ENCODE measurements around the gene ZNF12. TPM values are rescaled to one million over a fixed set of nuclear protein-coding genes. Genes with fewer than 3 reads are reported as not detected.
A peak's percentile ranks its signal among the peaks of the same experiment; 100 is the strongest.
"Not testable (repeated sequence)": the region's sequence is repeated elsewhere in the genome, so short reads cannot be mapped to it uniquely, and the experiment has no call there.

The ZNF12 gene
- total RNA-seq, 2 experiments from 2014 or later = 15.4 to 25.3 TPM

DNA sequence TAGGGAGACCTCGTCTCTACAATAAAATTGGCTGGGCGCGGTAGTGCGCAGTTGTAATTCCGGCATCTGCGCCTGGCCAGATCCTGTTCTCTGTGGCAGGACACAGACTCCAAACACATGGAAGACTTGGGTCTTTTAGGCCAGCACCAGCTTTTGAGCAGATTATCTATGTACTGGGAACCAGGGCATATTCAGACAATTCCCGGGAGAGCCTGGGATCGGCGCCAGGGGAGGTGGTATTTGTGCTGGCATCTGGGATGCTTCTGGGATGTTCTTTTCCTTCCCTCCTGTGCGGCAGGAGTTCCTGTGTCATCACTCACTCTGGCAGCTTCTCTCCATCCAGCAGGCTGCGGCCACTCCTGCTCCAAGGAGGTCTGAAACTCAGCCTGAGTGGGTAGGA is 31.7 kb upstream of the ZNF12 start:
- H3K4me1 ChIP-seq (ENCODE audit: insufficient read depth, low read length, poor library complexity, severe bottlenecking); H3K9me2 ChIP-seq (ENCODE audit: insufficient read depth, low read length); CTCF ChIA-PET (ENCODE audit: unreplicated experiment); H3K79me2 ChIP-seq (ENCODE audit: insufficient read depth, low read depth, low read length); DNase-seq (ENCODE audit: low spot score); H4K20me1 ChIP-seq (ENCODE audit: insufficient read depth, low read length); H3K9me3 ChIP-seq (ENCODE audit: low read length); intact Hi-C loops (cut with micrococcal nuclease; ENCODE audit: unreplicated experiment); H2AFZ ChIP-seq (ENCODE audit: low read length); BruUV-seq (replicated peaks); H3K27ac ChIP-seq (ENCODE audit: low read depth, low read length, poor library complexity, severe bottlenecking); H3K4me3 ChIP-seq (ENCODE audit: low read depth, low read length, poor library complexity, severe bottlenecking); H3K4me2 ChIP-seq (ENCODE audit: low read length): not testable (repeated sequence)
- H3K36me3 ChIP-seq (ENCODE audit: insufficient read depth, low read length) = peaks cover 68% of the 10 kb centered on the region
- POLR2A ChIA-PET = interaction anchor here (0.8 kb wide), 1 partner anchor 65 kb away, joined by 5 read pairs; no protein-coding TSS in a partner anchor

DNA sequence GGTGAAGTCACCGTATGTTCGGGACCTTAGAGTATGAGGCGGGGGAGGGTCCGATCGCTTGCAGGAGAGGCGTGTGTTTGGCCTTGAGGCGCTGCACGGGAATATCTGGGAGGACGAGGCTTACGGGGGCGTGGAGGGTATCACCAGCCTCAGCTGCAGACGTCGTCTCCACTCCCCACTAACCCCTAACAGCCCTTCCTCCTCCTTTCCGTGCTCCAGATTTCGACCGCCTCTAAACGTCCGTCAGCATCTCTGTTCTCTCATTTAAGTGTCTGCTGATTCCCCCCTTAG is 23.5 kb upstream of the ZNF12 start:
- H3K4me2 ChIP-seq (ENCODE audit: low read length) = peak overlapping the region; percentile 89
- DNase-seq (ENCODE audit: low spot score) = no peak
- peaks cover 17% of the 10 kb centered on the region for H3K79me2 ChIP-seq (ENCODE audit: insufficient read depth, low read depth, low read length)
- POLR2A ChIA-PET = no interaction called here
- peaks cover 31% of the 10 kb centered on the region for H3K36me3 ChIP-seq (ENCODE audit: insufficient read depth, low read length)
- H3K4me1 ChIP-seq (ENCODE audit: insufficient read depth, low read length, poor library complexity, severe bottlenecking) = peaks cover 20% of the 10 kb centered on the region
- no TSS peak for BruUV-seq (replicated peaks)
- no peak overlapping the region for H3K27ac ChIP-seq (ENCODE audit: low read depth, low read length, poor library complexity, severe bottlenecking)
- H3K9me2 ChIP-seq (ENCODE audit: insufficient read depth, low read length) = no peaks in the 10 kb centered on the region
- TF ChIP-seq, protein P1, sequence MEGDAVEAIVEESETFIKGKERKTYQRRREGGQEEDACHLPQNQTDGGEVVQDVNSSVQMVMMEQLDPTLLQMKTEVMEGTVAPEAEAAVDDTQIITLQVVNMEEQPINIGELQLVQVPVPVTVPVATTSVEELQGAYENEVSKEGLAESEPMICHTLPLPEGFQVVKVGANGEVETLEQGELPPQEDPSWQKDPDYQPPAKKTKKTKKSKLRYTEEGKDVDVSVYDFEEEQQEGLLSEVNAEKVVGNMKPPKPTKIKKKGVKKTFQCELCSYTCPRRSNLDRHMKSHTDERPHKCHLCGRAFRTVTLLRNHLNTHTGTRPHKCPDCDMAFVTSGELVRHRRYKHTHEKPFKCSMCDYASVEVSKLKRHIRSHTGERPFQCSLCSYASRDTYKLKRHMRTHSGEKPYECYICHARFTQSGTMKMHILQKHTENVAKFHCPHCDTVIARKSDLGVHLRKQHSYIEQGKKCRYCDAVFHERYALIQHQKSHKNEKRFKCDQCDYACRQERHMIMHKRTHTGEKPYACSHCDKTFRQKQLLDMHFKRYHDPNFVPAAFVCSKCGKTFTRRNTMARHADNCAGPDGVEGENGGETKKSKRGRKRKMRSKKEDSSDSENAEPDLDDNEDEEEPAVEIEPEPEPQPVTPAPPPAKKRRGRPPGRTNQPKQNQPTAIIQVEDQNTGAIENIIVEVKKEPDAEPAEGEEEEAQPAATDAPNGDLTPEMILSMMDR (conservative IDR thresholded peaks at IDR 0.05; ENCODE audit: low read length) = no peak
- no peak for TF ChIP-seq EZH2phosphoT487 (IDR thresholded peaks at IDR 0.05; ENCODE audit: borderline replicate concordance, low read depth, low read length)
- no peaks in the 10 kb centered on the region for H3K9me3 ChIP-seq (ENCODE audit: low read length)
- H3K4me3 ChIP-seq (ENCODE audit: low read depth, low read length, poor library complexity, severe bottlenecking) = peak overlapping the region; percentile 95
- intact Hi-C loops (cut with micrococcal nuclease; ENCODE audit: unreplicated experiment) = no loop called here
- peak overlapping the region; percentile 90; the same call in 1 of the 2 replicates for H2AFZ ChIP-seq (ENCODE audit: low read length)
- CTCF ChIA-PET (ENCODE audit: unreplicated experiment) = interaction anchor here (0.6 kb wide), 1 partner anchor 213 kb away, joined by 3 read pairs; no protein-coding TSS in a partner anchor
- H4K20me1 ChIP-seq (ENCODE audit: insufficient read depth, low read length) = no peaks in the 10 kb centered on the region

DNA sequence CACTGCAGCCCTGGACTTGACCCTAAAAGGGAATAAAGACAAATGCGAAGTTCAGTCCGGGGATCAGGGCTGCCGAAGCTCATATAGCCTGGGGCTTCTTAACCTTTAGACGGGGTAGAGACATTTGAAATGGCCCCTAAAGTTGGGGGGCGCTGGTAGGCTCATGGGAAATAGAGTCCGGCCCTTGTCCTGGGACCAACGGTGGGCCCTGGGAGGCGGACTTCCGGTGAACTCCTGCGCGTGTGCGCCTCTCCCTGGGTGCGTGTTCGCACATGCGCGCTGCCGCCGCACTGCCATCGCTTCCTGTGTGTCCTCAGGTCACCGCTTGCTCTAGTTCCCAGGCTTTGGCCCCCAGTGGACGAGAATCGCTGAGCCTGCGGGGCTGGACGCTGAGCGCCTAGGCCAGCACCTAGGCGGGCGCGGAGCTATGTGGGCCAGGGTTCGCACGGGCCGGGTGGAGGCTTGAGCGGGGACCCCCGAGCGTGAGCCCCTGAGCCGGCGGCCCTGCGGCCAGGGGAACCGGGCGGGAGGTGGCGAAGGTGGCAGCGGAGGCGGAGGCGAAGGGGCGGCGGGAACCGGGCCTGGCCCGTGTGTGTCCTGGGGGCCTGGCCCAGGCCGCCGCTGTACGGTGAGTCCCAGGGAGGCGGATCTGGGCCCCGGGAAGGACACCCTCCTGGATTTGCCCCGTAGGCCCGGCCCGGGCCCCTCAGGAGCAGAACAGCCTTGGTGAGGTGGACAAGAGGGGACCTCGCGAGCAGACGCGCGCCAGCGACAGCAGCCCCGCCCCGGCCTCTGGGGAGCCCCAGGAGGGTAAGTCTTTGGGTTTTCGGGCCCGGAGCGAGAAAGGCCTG is 23.0 kb upstream of the ZNF12 start:
- peaks cover 17% of the 10 kb centered on the region for H3K79me2 ChIP-seq (ENCODE audit: insufficient read depth, low read depth, low read length)
- peaks cover 26% of the 10 kb centered on the region for H3K36me3 ChIP-seq (ENCODE audit: insufficient read depth, low read length)
- ChIA-PET POLR2A (interaction anchor here (0.5 to 0.9 kb wide), 3 partner anchors 44 to 312 kb away, joined by 3 to 5 read pairs (median 4); no protein-coding TSS in a partner anchor), CTCF (ENCODE audit: unreplicated experiment) (interaction anchor here (0.6 kb wide), 1 partner anchor 213 kb away, joined by 3 read pairs; no protein-coding TSS in a partner anchor)
- peaks cover 25% of the 10 kb centered on the region for H3K4me1 ChIP-seq (ENCODE audit: insufficient read depth, low read length, poor library complexity, severe bottlenecking)
- H4K20me1 ChIP-seq (ENCODE audit: insufficient read depth, low read length) = no peaks in the 10 kb centered on the region
- TF ChIP-seq, protein P1 (conservative IDR thresholded peaks at IDR 0.05; ENCODE audit: low read length) = no peak
- TF ChIP-seq EZH2phosphoT487 (IDR thresholded peaks at IDR 0.05; ENCODE audit: borderline replicate concordance, low read depth, low read length) = no peak
- H3K27ac ChIP-seq (ENCODE audit: low read depth, low read length, poor library complexity, severe bottlenecking) = peak overlapping the region; percentile 46
- no peaks in the 10 kb centered on the region for H3K9me2 ChIP-seq (ENCODE audit: insufficient read depth, low read length)
- DNase-seq (ENCODE audit: low spot score) = peak; percentile 97
- intact Hi-C loops (cut with micrococcal nuclease; ENCODE audit: unreplicated experiment) = loop anchor here (1.0 to 5.0 kb wide), 2 partner anchors 23 to 137 kb away; partner anchors contain the start of genes INTS15 and ZNF12
- H3K9me3 ChIP-seq (ENCODE audit: low read length) = no peaks in the 10 kb centered on the region
- H2AFZ ChIP-seq (ENCODE audit: low read length) = peak overlapping the region; percentile 90; the same call in 1 of the 2 replicates
- H3K4me2 ChIP-seq (ENCODE audit: low read length) = peak overlapping the region; percentile 89
- H3K4me3 ChIP-seq (ENCODE audit: low read depth, low read length, poor library complexity, severe bottlenecking) = peak overlapping the region; percentile 95
- BruUV-seq (replicated peaks) = no TSS peak

DNA sequence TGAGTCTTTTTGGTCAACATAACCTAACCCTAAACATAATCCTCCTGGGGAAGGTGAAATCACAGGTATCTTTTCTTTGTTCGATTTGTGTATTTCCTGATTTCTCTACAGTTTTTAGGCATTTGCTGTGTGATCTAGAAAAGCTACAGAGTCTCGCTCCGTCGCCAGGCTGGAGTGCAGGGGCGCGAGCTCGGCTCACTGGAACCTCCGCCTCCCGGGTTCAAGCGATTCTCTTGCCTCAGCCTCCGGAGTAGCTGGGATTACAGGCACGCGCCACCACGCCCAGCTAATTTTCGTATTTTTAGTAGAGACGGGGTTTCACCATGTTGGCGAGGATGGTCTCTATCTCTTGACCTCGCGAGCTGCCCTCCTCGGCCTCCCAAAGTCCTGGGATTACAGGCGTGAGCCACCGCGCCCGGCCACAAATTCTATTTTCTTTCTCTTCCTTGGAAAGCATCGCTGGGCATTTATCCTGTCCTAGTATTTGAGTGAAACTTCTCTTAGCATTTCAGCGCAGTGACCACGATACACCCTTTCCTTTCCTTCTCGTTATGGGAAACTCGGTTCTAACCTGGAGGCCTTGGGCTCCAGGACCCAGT is 22.2 kb upstream of the ZNF12 start:
- H3K9me2 ChIP-seq (ENCODE audit: insufficient read depth, low read length); H3K27ac ChIP-seq (ENCODE audit: low read depth, low read length, poor library complexity, severe bottlenecking); CTCF ChIA-PET (ENCODE audit: unreplicated experiment); DNase-seq (ENCODE audit: low spot score); BruUV-seq (replicated peaks); H4K20me1 ChIP-seq (ENCODE audit: insufficient read depth, low read length); H3K9me3 ChIP-seq (ENCODE audit: low read length): not testable (repeated sequence)
- intact Hi-C loops (cut with micrococcal nuclease; ENCODE audit: unreplicated experiment) = loop anchor here (1.0 to 5.0 kb wide), 2 partner anchors 23 to 137 kb away; partner anchors contain the start of genes INTS15 and ZNF12
- Histone ChIP-seq H3K4me1 (ENCODE audit: insufficient read depth, low read length, poor library complexity, severe bottlenecking) (peaks cover 28% of the 10 kb centered on the region), H3K36me3 (ENCODE audit: insufficient read depth, low read length) (peaks cover 18% of the 10 kb centered on the region), H3K79me2 (ENCODE audit: insufficient read depth, low read depth, low read length) (peaks cover 17% of the 10 kb centered on the region), H3K4me2 (ENCODE audit: low read length) (peak overlapping the region; percentile 89), H3K4me3 (ENCODE audit: low read depth, low read length, poor library complexity, severe bottlenecking) (peak overlapping the region; percentile 95), H2AFZ (ENCODE audit: low read length) (peak overlapping the region; percentile 90; the same call in 1 of the 2 replicates)
- POLR2A ChIA-PET = interaction anchor here (0.5 to 0.9 kb wide), 3 partner anchors 43 to 311 kb away, joined by 3 to 5 read pairs (median 4); no protein-coding TSS in a partner anchor

Measured in OCI-LY7 (cell line).